GM19468 (cell line): Measurements from ENCODE around the gene ZAR1.

Source experiments
- ATAC-seq: cut with Tn5 transposase; IDR thresholded peaks from one replicate; pipeline ENCODE4 v1.9.1; 2021; ENCODE audit warnings: mild to moderate bottlenecking, moderate library complexity, moderate number of reproducible peaks; ENCODE audit not compliant: unreplicated experiment; ENCODE audit errors: extremely low read depth

The ZAR1 gene

DNA sequence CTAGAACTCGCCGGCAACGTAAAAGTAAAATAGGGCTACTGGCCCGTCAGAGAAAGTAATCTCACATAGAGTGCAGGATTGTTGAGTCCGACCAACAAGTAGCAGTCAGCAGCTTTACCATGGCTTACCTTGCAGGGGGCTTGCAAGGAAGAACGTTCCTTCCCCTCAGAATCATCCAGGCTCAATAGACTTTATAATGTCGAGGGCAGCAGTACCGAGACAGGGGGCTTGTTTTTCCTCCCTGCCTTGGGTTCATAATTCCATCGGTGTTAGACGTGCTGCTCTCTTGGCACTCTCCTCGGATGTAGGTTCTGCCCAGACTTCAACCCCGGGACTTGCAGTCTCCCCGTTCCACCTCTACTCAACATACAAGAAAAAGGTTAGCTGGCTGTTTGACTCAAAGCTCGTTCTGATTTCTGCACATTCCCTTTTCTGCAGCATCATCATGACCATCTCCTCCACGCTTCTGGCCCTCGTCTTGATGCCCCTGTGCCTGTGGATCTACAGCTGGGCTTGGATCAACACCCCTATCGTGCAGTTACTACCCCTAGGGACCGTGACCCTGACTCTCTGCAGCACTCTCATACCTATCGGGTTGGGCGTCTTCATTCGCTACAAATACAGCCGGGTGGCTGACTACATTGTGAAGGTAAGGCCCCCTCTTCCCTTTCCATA is 5.4 kb upstream of the ZAR1 start:
- no peak for ATAC-seq

- no peak for ATAC-seq
Measured at GRCh38 chr4:48489683-48490011, 405 bp upstream of the ZAR1 start.

DNA sequence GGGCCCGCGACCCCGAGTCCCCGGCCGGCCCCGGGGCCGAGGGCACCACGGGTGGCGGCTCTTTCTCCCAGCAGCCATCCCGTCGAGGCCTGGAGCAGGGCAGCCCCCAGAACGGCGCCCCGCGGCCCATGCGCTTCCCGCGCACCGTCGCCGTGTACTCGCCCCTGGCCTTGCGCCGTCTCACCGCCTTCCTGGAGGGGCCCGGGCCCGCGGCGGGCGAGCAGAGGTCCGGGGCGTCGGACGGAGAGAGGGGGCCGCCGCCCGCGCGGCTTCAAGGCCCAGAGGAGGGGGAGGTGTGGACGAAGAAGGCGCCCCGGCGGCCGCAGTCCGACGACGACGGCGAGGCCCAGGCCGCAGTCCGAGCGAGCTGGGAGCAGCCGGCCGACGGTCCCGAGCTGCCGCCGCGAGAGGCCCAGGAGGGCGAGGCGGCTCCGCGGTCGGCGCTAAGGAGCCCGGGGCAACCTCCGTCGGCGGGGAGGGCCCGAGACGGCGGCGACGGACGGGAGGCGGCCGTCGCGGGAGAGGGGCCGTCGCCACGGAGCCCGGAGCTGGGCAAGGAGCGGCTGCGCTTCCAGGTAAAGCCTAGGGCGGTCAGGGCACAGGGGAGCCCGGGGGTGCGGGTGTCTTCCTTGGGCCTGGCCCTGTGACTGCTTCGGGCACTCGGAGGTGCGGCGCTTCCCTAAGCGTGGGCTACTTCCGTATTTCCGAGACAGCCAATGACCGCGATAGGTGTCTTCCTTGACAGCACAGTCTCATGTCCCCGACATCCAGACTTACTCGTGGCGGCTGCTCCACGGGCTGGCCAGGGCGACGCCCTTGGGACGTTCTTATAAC is 845 bp downstream of the ZAR1 start:
- no peak for ATAC-seq

DNA sequence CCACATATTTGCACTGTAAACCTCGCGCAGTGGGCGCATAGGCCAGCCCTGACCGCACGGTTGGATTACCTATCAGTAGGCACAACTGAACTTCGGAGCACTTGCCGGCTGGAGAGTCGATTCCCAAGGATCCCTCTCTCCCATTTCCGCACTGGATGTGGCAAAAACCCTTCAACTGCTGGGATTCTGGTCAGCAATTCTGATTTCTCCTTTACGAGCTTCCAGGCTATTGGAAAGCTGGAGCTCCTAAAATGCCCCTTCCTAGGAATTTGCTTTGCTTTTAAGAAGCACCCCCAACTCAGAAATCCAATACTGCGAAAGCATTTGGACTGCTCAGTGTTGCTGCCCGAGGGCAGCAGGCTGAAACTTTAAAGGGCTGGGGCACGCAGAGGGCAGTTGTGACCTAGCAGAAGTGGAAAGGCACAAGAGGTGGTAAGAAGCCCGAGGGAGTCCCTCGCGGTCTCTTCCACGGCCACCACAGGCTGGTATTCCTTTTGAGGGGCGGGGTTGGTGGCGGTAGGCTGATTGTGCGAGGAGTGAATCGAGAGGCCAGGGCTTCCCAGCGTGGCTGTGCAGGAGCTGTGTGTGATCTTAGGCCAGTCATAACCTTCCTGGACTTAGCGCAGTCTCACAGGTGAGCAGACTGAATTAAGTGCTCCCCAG is 1.6 kb downstream of the ZAR1 start:
- ATAC-seq = no peak

- ATAC-seq = no peak
Measured at GRCh38 chr4:48493452-48494100, 3.5 kb downstream of the ZAR1 start.

- no peak for ATAC-seq
Measured at GRCh38 chr4:48495941-48496340, 5.9 kb downstream of the ZAR1 start.

DNA sequence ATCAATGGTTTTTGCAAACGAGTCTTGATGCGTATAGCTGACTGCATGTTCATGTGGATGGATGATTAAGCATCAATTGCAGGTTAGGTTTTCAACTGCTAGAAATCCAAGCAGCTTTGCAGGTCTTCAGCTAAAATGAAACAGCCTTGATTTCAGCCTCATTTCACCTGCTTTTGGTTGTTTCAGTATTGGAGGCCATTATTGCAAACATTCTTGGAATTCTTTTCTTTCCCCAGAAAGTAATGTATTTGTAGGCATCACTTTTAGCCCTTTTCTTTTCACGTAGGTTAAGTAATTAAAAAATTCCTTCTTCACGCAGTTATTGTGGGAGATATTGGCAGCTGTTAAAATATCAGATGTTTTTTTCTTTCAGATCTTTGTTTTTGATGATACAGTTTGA is 8.8 kb downstream of the ZAR1 start:
- ATAC-seq = no peak

DNA sequence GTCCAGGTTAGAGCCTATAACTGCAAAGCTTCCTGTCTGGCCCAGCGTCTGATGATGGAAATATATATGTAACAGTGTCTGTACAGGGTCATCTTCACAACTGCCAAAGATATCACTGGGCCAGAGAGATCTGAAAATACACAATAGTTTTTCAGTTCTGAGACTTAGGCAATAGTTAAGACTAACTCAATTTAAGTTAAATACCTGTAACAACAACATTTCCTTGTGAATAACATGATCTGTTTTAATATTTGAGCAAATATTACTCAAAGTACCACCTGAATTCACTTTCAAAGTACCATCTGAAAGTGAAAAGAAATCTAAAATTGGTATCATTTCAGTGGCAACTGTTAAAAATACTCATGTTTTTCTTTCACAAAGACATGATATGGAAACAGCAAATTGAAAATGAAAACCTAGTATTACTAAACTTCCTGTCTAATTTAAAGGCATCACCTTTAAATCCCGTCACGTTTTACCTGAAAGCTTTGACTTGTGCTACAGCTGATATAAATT is 9.6 kb downstream of the ZAR1 start:
- ATAC-seq = peak; percentile 54

DNA sequence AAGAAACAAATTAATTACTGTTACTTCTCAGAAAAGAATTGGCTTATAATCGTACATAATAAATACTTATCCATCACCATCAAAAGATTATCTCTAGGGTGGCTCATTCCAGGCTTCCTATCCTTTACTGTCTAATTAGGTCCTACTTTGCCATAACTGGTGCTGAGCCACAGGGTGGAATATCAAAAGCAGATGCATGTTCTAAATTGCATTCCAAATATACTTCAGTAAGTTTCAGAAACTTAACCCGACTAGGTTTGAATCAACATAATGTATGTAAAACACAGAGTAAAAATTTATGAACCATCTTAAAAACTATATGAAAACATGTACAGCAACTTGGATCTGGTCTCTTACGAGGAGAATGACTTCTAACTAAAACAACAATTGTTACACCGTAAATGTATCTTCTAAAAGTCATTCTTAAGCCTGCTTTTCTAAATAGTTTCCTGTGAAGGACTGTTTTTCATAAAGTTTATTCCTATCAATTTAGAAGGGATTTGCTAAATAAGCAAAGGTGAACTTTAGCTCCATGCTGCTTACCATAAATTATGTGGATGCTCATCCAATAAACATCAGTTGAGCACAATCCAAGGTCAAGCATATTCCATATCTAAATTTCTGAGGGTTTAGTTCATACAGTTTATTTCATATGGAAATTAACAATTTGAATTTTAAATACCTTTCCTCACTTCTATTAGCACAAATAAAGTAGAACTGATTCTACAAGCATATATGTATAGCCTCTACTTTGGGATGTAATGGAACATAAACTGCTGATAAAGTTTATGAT is 13.4 kb downstream of the ZAR1 start:
- ATAC-seq = no peak

DNA sequence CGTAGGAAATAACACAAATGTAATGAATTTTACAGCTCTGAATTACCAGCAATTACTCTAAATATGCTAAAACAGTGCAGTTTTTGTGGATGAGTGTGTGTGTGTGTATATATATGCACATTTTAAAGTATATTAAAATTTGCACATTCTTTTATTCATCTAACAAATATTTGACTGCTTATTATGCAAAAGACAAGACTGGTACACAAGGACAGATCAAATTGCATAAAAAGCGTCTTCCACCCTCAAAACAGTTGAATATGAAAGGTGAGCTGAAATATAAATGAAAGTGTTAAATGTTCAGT is 13.9 kb downstream of the ZAR1 start:
- ATAC-seq = no peak

DNA sequence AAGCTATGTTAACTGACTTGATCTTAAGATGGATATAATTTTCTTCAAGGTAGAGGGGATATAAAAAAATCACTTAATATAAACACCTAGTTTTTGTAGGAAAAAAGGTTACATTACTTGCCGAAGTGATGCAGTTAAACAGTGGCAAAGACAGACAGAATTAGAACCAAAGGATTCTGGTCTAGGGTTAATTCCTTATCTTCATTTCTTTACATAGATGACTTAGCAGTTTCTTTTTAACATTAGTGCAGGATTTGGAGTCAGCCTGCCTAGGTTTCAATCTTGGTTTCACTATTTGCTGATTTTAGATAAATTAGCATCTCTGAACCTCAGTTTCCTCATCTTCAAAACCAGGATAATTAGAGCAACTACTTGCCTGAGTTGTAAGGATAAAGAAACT is 14.3 kb downstream of the ZAR1 start:
- no peak for ATAC-seq

- ATAC-seq = no peak
Measured at GRCh38 chr4:48506716-48507115, 16.7 kb downstream of the ZAR1 start.

DNA sequence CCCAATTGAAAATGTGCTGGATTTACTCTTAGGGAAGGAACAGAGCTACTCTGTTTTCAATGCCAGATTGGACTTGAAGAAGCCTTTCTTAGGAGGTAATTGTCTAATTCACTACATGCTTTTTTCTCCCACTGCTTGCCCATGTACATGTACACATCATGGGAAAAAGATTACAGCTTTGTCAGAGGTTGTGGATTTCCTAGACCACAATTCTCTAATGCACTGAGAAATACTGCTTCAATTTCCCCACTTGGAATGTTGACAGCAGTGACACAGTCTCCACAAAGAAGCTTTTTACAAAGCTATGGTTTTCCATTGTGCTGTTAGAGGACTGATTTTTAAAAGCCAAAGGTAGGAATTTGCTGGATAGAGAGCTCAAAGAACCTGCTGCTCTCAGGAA is 19.5 kb downstream of the ZAR1 start:
- no peak for ATAC-seq

- ATAC-seq = no peak
Measured at GRCh38 chr4:48518143-48518542, 28.1 kb downstream of the ZAR1 start.

- no peak for ATAC-seq
Measured at GRCh38 chr4:48526406-48526805, 36.4 kb downstream of the ZAR1 start.

DNA sequence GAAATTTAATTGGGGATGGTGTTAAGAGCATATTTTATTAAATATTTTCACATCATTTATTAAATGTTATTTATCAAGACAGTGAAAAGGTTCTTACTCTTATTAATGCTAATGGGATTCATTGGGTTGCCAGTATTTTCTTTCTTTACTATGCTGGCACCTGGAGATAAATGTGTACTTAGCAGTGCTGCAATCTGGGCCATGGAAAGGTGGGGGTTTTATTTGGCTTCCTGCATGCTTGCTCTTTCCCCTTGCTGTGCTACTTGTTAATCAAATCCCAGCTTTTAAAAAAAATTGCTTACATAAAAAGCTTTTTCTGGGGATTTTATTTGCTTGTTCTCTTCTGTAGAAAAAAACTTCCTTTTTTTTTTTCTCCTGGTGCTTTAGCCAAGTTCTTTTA is 48.3 kb downstream of the ZAR1 start:
- no peak for ATAC-seq

- no peak for ATAC-seq
Measured at GRCh38 chr4:48539597-48539996, 49.5 kb downstream of the ZAR1 start.

DNA sequence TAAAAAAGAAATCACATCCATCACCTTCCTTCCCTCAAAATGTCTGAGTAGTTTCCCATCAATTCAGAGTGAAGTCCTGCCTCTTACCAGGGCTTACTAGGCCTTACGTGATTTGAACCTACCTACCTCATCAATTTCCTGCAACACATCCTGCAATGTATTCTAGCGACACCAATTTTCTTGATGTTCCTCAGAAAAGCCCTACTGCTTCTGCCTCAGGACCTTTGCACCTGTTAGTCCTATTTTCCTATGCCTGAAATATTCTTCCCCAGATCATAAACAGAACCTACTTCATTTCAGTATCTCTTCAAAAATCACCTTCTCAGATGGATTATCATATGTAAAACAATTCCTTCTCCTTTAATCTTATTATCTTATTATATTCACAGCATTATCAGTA is 52.8 kb downstream of the ZAR1 start:
- no peak for ATAC-seq

- ATAC-seq = no peak
Measured at GRCh38 chr4:48543796-48544195, 53.7 kb downstream of the ZAR1 start.
